Measurements from ENCODE around the gene RAD51B.
A peak's percentile ranks its signal among the peaks of the same experiment; 100 is the strongest.

The RAD51B gene

DNA sequence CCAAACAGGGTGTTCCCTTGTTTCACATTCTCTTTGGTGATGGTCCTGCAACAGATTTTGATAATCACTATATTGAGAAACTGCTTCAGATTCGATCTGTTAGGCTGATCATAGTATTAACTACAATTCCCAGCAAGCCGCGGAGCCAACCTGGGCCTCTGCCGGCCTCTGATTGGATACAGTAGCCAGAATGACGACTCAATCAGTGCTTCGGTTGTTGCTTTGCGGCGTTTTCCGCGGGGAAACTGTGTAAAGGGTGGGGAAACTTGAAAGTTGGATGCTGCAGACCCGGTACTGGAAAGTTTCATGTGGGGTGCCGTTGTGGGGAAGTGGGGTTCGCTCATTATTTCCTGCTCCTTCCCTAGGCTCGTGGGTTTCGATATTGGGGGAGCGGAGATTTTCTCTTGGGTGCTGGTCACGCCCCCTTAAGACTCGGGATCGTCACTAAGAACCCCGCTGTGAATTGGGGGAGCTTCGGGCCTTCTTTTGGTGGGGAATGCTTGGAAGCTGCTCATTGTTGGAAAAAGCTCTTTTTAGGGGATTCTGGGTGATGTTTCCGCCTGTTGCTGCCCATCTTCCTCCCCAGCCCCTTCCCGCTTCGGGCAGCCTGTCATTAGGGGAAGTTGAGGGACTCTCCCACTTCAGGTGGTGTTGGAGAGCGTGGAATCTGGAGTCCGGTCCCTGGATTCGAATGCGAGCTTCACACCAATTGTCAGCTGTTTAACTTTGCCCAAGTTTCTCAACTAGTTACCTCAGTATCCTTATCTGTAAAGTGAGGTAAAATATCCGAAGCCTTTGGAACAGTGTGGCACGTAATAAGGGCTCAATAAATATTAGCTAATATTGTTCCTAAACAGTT is at the start of gene RAD51B:
Gene RAD51B, plus strand, starts transcription at position 217 of the 859 bp plus-strand sequence.
- peak; percentile 90 for DNase-seq (ENCODE audit: low read depth)
- no peak for TF ChIP-seq CTCF (IDR thresholded peaks at IDR 0.05; ENCODE audit: insufficient read depth, low read depth, low read length, missing control alignments)
- H3K4me3 ChIP-seq (ENCODE audit: low read depth, low read length) = peak within 1 kb of the TSS; percentile 73

GRCh38 chr14:67773844-67774377 is 45.7 kb upstream of the RAD51B start:
- DNase-seq (ENCODE audit: low read depth) = no peak
- no peak for TF ChIP-seq CTCF (IDR thresholded peaks at IDR 0.05; ENCODE audit: insufficient read depth, low read depth, low read length, missing control alignments)
- no peak overlapping the region for H3K4me3 ChIP-seq (ENCODE audit: low read depth, low read length)

GRCh38 chr14:67776653-67777322 is 42.8 kb upstream of the RAD51B start:
- no peak for TF ChIP-seq CTCF (IDR thresholded peaks at IDR 0.05; ENCODE audit: insufficient read depth, low read depth, low read length, missing control alignments)
- H3K4me3 ChIP-seq (ENCODE audit: low read depth, low read length) = no peak overlapping the region
- DNase-seq (ENCODE audit: low read depth) = no peak

DNA sequence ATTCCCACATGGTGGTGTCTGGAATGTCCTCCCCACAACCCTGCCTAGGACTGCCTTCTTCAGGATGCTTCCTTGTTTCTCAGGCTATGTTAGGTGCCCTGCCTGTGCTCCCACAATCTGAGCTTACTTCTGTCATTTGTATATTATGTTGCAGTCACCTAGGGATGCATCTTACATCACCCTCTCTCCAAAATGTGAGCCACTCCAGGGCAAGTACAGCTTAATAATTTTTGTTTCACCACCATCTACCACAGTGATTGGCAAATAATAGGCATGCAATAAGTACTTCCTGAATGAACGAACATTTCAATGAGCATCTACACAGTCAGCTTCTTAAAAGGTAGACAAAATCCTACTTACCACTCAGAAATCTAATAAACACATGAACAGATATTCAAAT is 40.8 kb upstream of the RAD51B start:
- H3K4me3 ChIP-seq (ENCODE audit: low read depth, low read length) = no peak overlapping the region
- DNase-seq (ENCODE audit: low read depth) = no peak
- TF ChIP-seq CTCF (IDR thresholded peaks at IDR 0.05; ENCODE audit: insufficient read depth, low read depth, low read length, missing control alignments) = no peak

DNA sequence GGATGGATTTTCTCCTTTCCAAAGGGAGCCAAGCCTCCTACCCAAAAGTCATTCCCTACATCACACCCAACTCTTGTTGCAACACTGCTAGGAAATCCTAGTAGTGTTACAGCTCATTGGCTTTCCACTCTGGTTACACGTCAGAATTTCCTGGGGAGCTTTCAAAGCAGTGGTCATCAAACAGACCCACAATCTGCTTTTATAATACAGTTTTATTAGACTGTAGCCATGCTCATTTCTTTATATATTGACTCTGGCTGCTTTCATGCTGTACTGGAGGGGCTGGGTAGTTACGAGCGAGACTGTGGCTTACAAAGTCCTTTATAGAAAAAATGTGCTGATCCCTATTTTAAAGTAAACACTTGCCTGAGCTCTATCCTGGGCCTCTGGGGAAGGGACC is 37.5 kb upstream of the RAD51B start:
- TF ChIP-seq CTCF (IDR thresholded peaks at IDR 0.05; ENCODE audit: insufficient read depth, low read depth, low read length, missing control alignments) = no peak
- no peak overlapping the region for H3K4me3 ChIP-seq (ENCODE audit: low read depth, low read length)
- no peak for DNase-seq (ENCODE audit: low read depth)

- TF ChIP-seq CTCF (IDR thresholded peaks at IDR 0.05; ENCODE audit: insufficient read depth, low read depth, low read length, missing control alignments) = no peak
- no peak overlapping the region for H3K4me3 ChIP-seq (ENCODE audit: low read depth, low read length)
- DNase-seq (ENCODE audit: low read depth) = no peak
These were observed 35.2 kb upstream of the RAD51B start for GRCh38 chr14:67784244-67784823.

Measured in GM12865 (cell line).